LNCaP clone FGC (cell line): Measurements from ENCODE around the gene EPC1.

ENCODE experiments used
- DNase-seq: peaks from one replicate; pipeline ENCODE4 v3.0.0-alpha.2; 2011; ENCODE audit warnings: low read depth
- H3K4me3 ChIP-seq: 2 replicates; pipeline ENCODE4 v1.5.1; 2011; ENCODE audit warnings: mild to moderate bottlenecking, low read depth, low read length, control low read depth
- TF ChIP-seq, protein P1 (sequence below): IDR thresholded peaks from 2 replicates; pipeline ENCODE4 v1.5.1; 2012; ENCODE audit warnings: mild to moderate bottlenecking; ENCODE audit not compliant: control insufficient read depth, insufficient read depth; ENCODE audit errors: extremely low read depth

EPC1 gene

DNA sequence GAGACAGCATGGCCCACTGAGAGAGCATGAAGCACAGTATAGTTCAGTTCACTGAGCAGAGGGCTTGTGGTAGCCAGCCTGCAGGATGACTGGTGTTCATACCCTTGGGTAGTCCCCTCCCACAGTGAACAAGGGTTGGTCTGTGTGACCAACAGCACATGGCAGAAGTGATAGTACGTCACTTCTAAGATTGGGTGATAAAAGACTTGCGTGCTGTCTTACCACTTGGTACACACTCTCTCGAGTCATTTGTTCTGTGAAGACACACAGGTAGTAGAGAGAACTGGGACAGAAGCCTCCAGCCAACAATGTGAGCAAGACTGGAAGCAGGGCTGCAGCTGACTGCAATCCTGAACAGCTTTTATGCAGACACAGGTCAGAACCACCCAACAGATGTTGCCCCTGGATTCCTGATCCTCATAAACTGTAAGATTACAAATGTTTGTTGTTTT, 14.6 kb downstream of the EPC1 start:
- H3K4me3 ChIP-seq, result no peak overlapping the region; the same call in 1 of the 2 replicates
- TF ChIP-seq, protein P1, sequence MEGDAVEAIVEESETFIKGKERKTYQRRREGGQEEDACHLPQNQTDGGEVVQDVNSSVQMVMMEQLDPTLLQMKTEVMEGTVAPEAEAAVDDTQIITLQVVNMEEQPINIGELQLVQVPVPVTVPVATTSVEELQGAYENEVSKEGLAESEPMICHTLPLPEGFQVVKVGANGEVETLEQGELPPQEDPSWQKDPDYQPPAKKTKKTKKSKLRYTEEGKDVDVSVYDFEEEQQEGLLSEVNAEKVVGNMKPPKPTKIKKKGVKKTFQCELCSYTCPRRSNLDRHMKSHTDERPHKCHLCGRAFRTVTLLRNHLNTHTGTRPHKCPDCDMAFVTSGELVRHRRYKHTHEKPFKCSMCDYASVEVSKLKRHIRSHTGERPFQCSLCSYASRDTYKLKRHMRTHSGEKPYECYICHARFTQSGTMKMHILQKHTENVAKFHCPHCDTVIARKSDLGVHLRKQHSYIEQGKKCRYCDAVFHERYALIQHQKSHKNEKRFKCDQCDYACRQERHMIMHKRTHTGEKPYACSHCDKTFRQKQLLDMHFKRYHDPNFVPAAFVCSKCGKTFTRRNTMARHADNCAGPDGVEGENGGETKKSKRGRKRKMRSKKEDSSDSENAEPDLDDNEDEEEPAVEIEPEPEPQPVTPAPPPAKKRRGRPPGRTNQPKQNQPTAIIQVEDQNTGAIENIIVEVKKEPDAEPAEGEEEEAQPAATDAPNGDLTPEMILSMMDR, result no peak
- DNase-seq, result peak; percentile 80

DNA sequence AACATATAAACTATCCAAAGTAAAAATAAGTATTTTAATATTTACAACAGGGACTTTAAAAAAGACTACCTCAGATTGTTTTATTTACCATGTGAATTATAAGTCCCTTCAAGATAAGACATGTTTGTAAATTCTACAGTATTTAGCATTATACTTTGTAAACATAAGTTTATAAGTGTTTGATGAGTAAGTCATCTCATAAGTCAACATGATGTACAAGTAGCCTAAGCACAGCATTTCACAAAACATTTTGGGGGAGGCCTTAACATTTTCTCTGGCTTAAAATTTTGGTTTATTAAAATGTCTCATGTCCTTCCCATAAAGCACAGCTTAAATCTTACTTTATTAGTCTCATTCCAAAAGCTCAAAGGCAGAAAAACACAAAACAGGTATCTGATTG, 15.4 kb downstream of the EPC1 start:
- no peak for DNase-seq
- TF ChIP-seq, protein P1, result no peak
- H3K4me3 ChIP-seq, result peak overlapping the region; percentile 11; the same call in 1 of the 2 replicates

DNA sequence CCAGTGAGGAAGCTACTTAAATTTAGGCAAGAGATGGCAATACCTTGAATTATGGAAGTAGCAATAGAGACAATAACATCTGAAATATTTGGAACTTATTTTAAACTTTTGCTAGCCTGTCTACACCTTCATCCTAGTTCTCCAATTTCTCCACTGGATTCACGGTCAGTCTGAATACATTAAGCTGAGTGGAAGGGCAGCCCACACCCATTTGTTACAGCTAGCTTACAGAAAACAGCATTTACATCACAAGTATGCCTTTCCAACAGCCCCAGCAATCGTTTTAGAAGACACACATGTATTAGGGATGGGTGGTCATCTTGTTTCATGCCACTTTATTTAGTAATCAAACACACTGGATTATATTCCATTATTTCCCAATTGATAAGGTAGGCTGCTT, 16.7 kb downstream of the EPC1 start:
- DNase-seq, result no peak
- TF ChIP-seq, protein P1, result no peak
- no peak overlapping the region for H3K4me3 ChIP-seq

- TF ChIP-seq, protein P1, result no peak
- DNase-seq, result no peak
- H3K4me3 ChIP-seq, result no peak overlapping the region
Measured at GRCh38 chr10:32329061-32329460, 17.9 kb downstream of the EPC1 start.

GRCh38 chr10:32328499-32328898, 18.5 kb downstream of the EPC1 start:
- no peak overlapping the region for H3K4me3 ChIP-seq
- DNase-seq, result no peak
- TF ChIP-seq, protein P1, result no peak

- no peak for DNase-seq
- no peak overlapping the region for H3K4me3 ChIP-seq
- TF ChIP-seq, protein P1, result no peak
Measured at GRCh38 chr10:32327364-32327691, 19.6 kb downstream of the EPC1 start.

DNA sequence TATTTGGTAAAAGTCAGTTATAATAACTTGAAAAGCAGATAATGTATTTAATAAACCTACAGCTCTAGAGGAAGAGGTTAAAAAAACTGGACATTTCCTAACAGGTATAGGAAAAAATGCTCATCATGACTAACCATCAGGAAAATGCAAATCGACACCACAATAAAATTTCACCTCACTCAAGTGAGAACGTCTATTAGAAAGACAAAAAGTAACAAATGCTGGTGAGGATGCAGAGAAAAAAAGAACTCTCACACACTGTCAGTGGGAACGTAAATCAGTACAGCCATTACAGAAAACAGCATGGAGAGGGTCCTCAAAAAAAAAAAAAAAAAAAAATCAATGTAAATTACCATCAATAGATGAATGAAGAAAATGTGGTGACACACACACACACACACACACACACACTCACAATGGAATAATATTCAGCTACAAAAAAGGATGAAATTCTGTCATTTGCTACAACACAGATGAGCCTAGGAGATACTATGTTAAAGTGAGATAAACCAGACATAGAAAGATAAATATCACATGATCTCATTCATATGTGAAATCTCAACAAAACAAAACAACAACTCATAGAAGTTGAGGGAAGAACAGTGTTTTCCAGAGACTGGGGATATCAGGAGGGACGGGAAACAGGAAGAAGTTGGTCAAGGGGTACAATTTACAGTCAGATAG, 20.1 kb downstream of the EPC1 start:
- H3K4me3 ChIP-seq, result no peak overlapping the region
- TF ChIP-seq, protein P1, result no peak
- DNase-seq, result no peak
